GM23338 (cell line): ENCODE data around the gene CCRL2. TPM values are rescaled to one million over a fixed set of nuclear protein-coding genes. Genes with fewer than 3 reads are reported as not detected.

Experiments used
- ATAC-seq: fragments of 200-7000 bp; cut with Tn5 transposase; 3 replicates; pipeline ENCODE4 v1.9.1; 2020
- DNase-seq: peaks from one replicate; pipeline ENCODE4 v3.0.0-alpha.2; 2015; ENCODE audit warnings: low spot score
- H2AFZ ChIP-seq: fragments of 200-600 bp; sonication (generic); 2 replicates; pipeline ENCODE4 v1.8.0; 2016; ENCODE audit warnings: antibody characterized with exemption, mild to moderate bottlenecking, moderate library complexity
- H3F3A ChIP-seq: fragments of 200-600 bp; sonication (generic); replicated peaks from 2 replicates; pipeline ENCODE4 v1.8.0; 2017; ENCODE audit warnings: antibody characterized with exemption, mixed run types, low read depth
- H3K27ac ChIP-seq: fragments of 200-600 bp; sonication (generic); 2 replicates; pipeline ENCODE4 v1.6.1; 2016; ENCODE audit warnings: low read depth
- H3K27me3 ChIP-seq: fragments of 200-600 bp; sonication (generic); 2 replicates; pipeline ENCODE4 v1.8.0; 2016; ENCODE audit warnings: mild to moderate bottlenecking, mixed run types, moderate library complexity; ENCODE audit not compliant: insufficient read depth
- H3K36me3 ChIP-seq: fragments of 200-600 bp; sonication (generic); 2 replicates; pipeline ENCODE4 v1.8.0; 2016; ENCODE audit warnings: mild to moderate bottlenecking; ENCODE audit not compliant: insufficient read depth
- H3K4me1 ChIP-seq: fragments of 200-600 bp; sonication (generic); 2 replicates; pipeline ENCODE4 v1.8.0; 2016; ENCODE audit warnings: mild to moderate bottlenecking, moderate library complexity; ENCODE audit not compliant: insufficient read depth
- H3K4me2 ChIP-seq: fragments of 200-600 bp; sonication (generic); 2 replicates; pipeline ENCODE4 v1.7.1; 2017; ENCODE audit warnings: mixed run types
- H3K4me3 ChIP-seq: fragments of 200-600 bp; sonication (generic); 2 replicates; pipeline ENCODE4 v1.6.1; 2016; ENCODE audit warnings: mixed run types
- H3K79me2 ChIP-seq: fragments of 200-600 bp; sonication (generic); replicated peaks from 2 replicates; pipeline ENCODE4 v1.8.0; 2017; ENCODE audit warnings: mild to moderate bottlenecking; ENCODE audit not compliant: insufficient read depth
- H3K9me2 ChIP-seq: fragments of 200-600 bp; sonication (generic); 2 replicates; pipeline ENCODE4 v1.8.0; 2017; ENCODE audit not compliant: insufficient read depth
- H4K20me1 ChIP-seq: fragments of 200-600 bp; sonication (generic); replicated peaks from 2 replicates; pipeline ENCODE4 v1.8.0; 2017; ENCODE audit warnings: mild to moderate bottlenecking; ENCODE audit not compliant: insufficient read depth
- H3K27ac Mint-ChIP-seq: 2 replicates; pipeline ENCODE4 v1.8.0; 2020; ENCODE audit warnings: inconsistent platforms, mild to moderate bottlenecking, moderate library complexity, mixed read lengths
- H3K27me3 Mint-ChIP-seq: 3 replicates; pipeline ENCODE4 v1.8.0; 2022; ENCODE audit warnings: low read depth, mild to moderate bottlenecking, moderate library complexity, mixed read lengths, inconsistent platforms; ENCODE audit not compliant: insufficient read depth, poor library complexity
- H3K36me3 Mint-ChIP-seq: 3 replicates; pipeline ENCODE4 v1.8.0; 2021; ENCODE audit warnings: low read depth, mild to moderate bottlenecking, inconsistent platforms, moderate library complexity, mixed read lengths
- H3K4me1 Mint-ChIP-seq: 3 replicates; pipeline ENCODE4 v1.8.0; 2020; ENCODE audit warnings: mild to moderate bottlenecking, inconsistent platforms, mixed read lengths
- H3K4me3 Mint-ChIP-seq: 3 replicates; pipeline ENCODE4 v1.8.0; 2021; ENCODE audit warnings: moderate library complexity, mild to moderate bottlenecking, inconsistent platforms, mixed read lengths
- H3K9me3 Mint-ChIP-seq: 3 replicates; pipeline ENCODE4 v1.8.0; 2020; ENCODE audit warnings: moderate library complexity, mild to moderate bottlenecking, inconsistent platforms, mixed read lengths
- CREB1 ChIP-seq: fragments of 250-450 bp; sonication (Bioruptor Pico); IDR thresholded peaks from 2 replicates; pipeline ENCODE4 v1.5.0; 2020; ENCODE audit warnings: low read depth, mild to moderate bottlenecking, moderate library complexity
- EZH2 ChIP-seq: fragments of 200-600 bp; sonication (generic); IDR thresholded peaks from one replicate; pipeline ENCODE4 v1.8.0; 2017; ENCODE audit warnings: antibody characterized with exemption, mild to moderate bottlenecking, low read depth; ENCODE audit not compliant: unreplicated experiment
- EZH2phosphoT487 ChIP-seq: fragments of 200-600 bp; sonication (generic); IDR thresholded peaks from one replicate; pipeline ENCODE4 v1.8.1; 2018; ENCODE audit warnings: antibody characterized with exemption; ENCODE audit not compliant: unreplicated experiment
- JUNB ChIP-seq: IDR thresholded peaks from one replicate; pipeline ENCODE4 v1.6.1; 2016; ENCODE audit warnings: antibody characterized with exemption; ENCODE audit not compliant: unreplicated experiment
- NANOG ChIP-seq: IDR thresholded peaks from 2 replicates; pipeline ENCODE4 v1.6.1; 2016; ENCODE audit warnings: antibody characterized with exemption, borderline replicate concordance
- POLR2AphosphoS5 ChIP-seq: IDR thresholded peaks from 2 replicates; pipeline ENCODE4 v1.6.1; 2016; ENCODE audit warnings: antibody characterized with exemption, low read depth
- STAT1 ChIP-seq: IDR thresholded peaks from one replicate; pipeline ENCODE4 v1.6.1; 2016; ENCODE audit warnings: antibody characterized with exemption; ENCODE audit not compliant: unreplicated experiment
- ZNF114 ChIP-seq: fragments of 250-450 bp; sonication (Bioruptor Pico); IDR thresholded peaks from 2 replicates; pipeline ENCODE4 v1.5.0; 2020; ENCODE audit warnings: mild to moderate bottlenecking, moderate library complexity
- ZNF331 ChIP-seq: fragments of 250-450 bp; sonication (Bioruptor Pico); IDR thresholded peaks from 2 replicates; pipeline ENCODE4 v1.5.0; 2020; ENCODE audit warnings: low read depth, mild to moderate bottlenecking, moderate library complexity
- polyA plus RNA-seq: library from polyadenylated mRNA; unstranded; fragments of >200 nt; fragmentation: Nextera tagmentation; extraction: Ambion mirVana; gene quantifications from 2 replicates; pipeline ENCODE4 v1.2.1, GENCODE V29; 2016
- total RNA-seq: library from RNA; depleted of rRNA; stranded (reverse); fragments of >200 nt; shearing (Covaris generic); gene quantifications from 2 replicates; pipeline ENCODE4 v1.2.3, GENCODE V29; 2014
- TF ChIP-seq, protein P1 (sequence below): IDR thresholded peaks from 2 replicates; pipeline ENCODE4 v1.6.1; 2016; ENCODE audit warnings: antibody characterized with exemption
- TF ChIP-seq, protein P2 (sequence below), 2 experiments: fragments of 200-600 bp in 1 of 2; sonication (generic) in 1 of 2; conservative IDR thresholded peaks; 2 replicates each; pipeline versions ENCODE4 v1.5.1 to v1.6.1; 2016 to 2017; ENCODE audit warnings: antibody characterized with exemption in 2 of 2, low read depth in 2 of 2, mild to moderate bottlenecking in 2 of 2, moderate library complexity in 1 of 2
- TF ChIP-seq, protein P3 (sequence below): IDR thresholded peaks from one replicate; pipeline ENCODE4 v1.6.1; 2018; ENCODE audit warnings: antibody characterized with exemption; ENCODE audit not compliant: unreplicated experiment
- TF ChIP-seq, protein P4 (sequence below): fragments of 250-450 bp; sonication (Bioruptor Pico); IDR thresholded peaks from 2 replicates; pipeline ENCODE4 v1.5.0; 2020; ENCODE audit warnings: mild to moderate bottlenecking, moderate library complexity

CCRL2 gene
- total and polyA plus RNA-seq, 2 experiments from 2014 or later = not detected

DNA sequence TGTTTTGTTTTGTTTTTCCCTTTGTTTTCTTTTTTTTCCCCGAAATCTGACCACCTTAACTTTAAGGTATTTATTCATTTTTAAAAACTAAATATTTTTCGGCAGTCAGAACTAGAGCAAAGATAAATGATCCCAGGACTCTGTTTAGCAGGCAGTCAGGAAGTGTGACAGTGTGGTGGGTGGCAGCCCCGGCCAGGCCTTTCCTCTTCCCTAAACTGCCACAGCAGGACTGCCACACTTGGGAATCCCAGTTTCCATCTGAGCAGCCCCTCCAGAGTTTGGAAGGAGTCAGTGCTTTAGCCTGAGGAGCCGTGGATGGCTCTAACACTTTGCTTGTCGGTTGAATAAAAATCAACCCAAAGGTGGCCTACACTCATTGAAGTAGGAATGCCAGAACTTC is 6.9 kb downstream of the CCRL2 start:
- Histone ChIP-seq H3K27ac (no peak overlapping the region), H3F3A (no peaks in the 10 kb centered on the region), H2AFZ (peak overlapping the region; percentile 56; the same call in 1 of the 2 replicates), H4K20me1 (no peaks in the 10 kb centered on the region), H3K9me2 (no peaks in the 10 kb centered on the region), H3K4me3 (no peak overlapping the region), H3K4me1 (no peaks in the 10 kb centered on the region), H3K36me3 (no peaks in the 10 kb centered on the region), H3K27me3 (no peaks in the 10 kb centered on the region), H3K79me2 (no peaks in the 10 kb centered on the region), H3K4me2 (no peak overlapping the region)
- H3K4me3 Mint-ChIP-seq = no peak overlapping the region
- no peak for ATAC-seq
- no peak for DNase-seq
- H3K27me3 Mint-ChIP-seq = no peaks in the 10 kb centered on the region
- no peaks in the 10 kb centered on the region for H3K36me3 Mint-ChIP-seq
- peaks cover 17% of the 10 kb centered on the region; the same call in 2 of the 3 replicates for H3K4me1 Mint-ChIP-seq
- no peak overlapping the region for H3K27ac Mint-ChIP-seq
- TF ChIP-seq STAT1 (no peak), JUNB (no peak), EZH2phosphoT487 (no peak), CREB1 (no peak), POLR2AphosphoS5 (no peak), ZNF331 (CRISPR knock-in tag) (no peak), EZH2 (no peak), ZNF114 (CRISPR knock-in tag) (no peak), NANOG (no peak)
- TF ChIP-seq, protein P1, sequence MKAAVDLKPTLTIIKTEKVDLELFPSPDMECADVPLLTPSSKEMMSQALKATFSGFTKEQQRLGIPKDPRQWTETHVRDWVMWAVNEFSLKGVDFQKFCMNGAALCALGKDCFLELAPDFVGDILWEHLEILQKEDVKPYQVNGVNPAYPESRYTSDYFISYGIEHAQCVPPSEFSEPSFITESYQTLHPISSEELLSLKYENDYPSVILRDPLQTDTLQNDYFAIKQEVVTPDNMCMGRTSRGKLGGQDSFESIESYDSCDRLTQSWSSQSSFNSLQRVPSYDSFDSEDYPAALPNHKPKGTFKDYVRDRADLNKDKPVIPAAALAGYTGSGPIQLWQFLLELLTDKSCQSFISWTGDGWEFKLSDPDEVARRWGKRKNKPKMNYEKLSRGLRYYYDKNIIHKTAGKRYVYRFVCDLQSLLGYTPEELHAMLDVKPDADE = no peak
- TF ChIP-seq, protein P2, sequence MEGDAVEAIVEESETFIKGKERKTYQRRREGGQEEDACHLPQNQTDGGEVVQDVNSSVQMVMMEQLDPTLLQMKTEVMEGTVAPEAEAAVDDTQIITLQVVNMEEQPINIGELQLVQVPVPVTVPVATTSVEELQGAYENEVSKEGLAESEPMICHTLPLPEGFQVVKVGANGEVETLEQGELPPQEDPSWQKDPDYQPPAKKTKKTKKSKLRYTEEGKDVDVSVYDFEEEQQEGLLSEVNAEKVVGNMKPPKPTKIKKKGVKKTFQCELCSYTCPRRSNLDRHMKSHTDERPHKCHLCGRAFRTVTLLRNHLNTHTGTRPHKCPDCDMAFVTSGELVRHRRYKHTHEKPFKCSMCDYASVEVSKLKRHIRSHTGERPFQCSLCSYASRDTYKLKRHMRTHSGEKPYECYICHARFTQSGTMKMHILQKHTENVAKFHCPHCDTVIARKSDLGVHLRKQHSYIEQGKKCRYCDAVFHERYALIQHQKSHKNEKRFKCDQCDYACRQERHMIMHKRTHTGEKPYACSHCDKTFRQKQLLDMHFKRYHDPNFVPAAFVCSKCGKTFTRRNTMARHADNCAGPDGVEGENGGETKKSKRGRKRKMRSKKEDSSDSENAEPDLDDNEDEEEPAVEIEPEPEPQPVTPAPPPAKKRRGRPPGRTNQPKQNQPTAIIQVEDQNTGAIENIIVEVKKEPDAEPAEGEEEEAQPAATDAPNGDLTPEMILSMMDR (conservative IDR thresholded peaks at IDR 0.05; ENCODE audit: low read depth in 2 of 2) = no peak
- TF ChIP-seq, protein P3, sequence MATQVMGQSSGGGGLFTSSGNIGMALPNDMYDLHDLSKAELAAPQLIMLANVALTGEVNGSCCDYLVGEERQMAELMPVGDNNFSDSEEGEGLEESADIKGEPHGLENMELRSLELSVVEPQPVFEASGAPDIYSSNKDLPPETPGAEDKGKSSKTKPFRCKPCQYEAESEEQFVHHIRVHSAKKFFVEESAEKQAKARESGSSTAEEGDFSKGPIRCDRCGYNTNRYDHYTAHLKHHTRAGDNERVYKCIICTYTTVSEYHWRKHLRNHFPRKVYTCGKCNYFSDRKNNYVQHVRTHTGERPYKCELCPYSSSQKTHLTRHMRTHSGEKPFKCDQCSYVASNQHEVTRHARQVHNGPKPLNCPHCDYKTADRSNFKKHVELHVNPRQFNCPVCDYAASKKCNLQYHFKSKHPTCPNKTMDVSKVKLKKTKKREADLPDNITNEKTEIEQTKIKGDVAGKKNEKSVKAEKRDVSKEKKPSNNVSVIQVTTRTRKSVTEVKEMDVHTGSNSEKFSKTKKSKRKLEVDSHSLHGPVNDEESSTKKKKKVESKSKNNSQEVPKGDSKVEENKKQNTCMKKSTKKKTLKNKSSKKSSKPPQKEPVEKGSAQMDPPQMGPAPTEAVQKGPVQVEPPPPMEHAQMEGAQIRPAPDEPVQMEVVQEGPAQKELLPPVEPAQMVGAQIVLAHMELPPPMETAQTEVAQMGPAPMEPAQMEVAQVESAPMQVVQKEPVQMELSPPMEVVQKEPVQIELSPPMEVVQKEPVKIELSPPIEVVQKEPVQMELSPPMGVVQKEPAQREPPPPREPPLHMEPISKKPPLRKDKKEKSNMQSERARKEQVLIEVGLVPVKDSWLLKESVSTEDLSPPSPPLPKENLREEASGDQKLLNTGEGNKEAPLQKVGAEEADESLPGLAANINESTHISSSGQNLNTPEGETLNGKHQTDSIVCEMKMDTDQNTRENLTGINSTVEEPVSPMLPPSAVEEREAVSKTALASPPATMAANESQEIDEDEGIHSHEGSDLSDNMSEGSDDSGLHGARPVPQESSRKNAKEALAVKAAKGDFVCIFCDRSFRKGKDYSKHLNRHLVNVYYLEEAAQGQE = no peak
- TF ChIP-seq, protein P4, sequence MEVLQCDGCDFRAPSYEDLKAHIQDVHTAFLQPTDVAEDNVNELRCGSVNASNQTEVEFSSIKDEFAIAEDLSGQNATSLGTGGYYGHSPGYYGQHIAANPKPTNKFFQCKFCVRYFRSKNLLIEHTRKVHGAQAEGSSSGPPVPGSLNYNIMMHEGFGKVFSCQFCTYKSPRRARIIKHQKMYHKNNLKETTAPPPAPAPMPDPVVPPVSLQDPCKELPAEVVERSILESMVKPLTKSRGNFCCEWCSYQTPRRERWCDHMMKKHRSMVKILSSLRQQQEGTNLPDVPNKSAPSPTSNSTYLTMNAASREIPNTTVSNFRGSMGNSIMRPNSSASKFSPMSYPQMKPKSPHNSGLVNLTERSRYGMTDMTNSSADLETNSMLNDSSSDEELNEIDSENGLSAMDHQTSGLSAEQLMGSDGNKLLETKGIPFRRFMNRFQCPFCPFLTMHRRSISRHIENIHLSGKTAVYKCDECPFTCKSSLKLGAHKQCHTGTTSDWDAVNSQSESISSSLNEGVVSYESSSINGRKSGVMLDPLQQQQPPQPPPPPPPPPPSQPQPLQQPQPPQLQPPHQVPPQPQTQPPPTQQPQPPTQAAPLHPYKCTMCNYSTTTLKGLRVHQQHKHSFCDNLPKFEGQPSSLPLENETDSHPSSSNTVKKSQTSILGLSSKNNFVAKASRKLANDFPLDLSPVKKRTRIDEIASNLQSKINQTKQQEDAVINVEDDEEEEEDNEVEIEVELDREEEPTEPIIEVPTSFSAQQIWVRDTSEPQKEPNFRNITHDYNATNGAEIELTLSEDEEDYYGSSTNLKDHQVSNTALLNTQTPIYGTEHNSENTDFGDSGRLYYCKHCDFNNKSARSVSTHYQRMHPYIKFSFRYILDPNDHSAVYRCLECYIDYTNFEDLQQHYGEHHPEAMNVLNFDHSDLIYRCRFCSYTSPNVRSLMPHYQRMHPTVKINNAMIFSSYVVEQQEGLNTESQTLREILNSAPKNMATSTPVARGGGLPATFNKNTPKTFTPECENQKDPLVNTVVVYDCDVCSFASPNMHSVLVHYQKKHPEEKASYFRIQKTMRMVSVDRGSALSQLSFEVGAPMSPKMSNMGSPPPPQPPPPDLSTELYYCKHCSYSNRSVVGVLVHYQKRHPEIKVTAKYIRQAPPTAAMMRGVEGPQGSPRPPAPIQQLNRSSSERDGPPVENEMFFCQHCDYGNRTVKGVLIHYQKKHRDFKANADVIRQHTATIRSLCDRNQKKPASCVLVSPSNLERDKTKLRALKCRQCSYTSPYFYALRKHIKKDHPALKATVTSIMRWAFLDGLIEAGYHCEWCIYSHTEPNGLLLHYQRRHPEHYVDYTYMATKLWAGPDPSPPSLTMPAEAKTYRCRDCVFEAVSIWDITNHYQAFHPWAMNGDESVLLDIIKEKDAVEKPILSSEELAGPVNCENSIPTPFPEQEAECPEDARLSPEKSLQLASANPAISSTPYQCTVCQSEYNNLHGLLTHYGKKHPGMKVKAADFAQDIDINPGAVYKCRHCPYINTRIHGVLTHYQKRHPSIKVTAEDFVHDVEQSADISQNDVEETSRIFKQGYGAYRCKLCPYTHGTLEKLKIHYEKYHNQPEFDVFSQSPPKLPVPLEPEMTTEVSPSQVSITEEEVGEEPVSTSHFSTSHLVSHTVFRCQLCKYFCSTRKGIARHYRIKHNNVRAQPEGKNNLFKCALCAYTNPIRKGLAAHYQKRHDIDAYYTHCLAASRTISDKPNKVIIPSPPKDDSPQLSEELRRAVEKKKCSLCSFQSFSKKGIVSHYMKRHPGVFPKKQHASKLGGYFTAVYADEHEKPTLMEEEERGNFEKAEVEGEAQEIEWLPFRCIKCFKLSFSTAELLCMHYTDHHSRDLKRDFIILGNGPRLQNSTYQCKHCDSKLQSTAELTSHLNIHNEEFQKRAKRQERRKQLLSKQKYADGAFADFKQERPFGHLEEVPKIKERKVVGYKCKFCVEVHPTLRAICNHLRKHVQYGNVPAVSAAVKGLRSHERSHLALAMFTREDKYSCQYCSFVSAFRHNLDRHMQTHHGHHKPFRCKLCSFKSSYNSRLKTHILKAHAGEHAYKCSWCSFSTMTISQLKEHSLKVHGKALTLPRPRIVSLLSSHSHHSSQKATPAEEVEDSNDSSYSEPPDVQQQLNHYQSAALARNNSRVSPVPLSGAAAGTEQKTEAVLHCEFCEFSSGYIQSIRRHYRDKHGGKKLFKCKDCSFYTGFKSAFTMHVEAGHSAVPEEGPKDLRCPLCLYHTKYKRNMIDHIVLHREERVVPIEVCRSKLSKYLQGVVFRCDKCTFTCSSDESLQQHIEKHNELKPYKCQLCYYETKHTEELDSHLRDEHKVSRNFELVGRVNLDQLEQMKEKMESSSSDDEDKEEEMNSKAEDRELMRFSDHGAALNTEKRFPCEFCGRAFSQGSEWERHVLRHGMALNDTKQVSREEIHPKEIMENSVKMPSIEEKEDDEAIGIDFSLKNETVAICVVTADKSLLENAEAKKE (CRISPR knock-in tag) = no peak
- H3K9me3 Mint-ChIP-seq = no peaks in the 10 kb centered on the region
